GM12864 (cell line): ENCODE measurements around the gene IFT27.
"Not testable (repeated sequence)": the region's sequence is repeated elsewhere in the genome, so short reads cannot be mapped to it uniquely, and the experiment has no call there.

Experiments
- DNase-seq: peaks from one replicate; pipeline ENCODE4 v3.0.0-alpha.2; 2011; ENCODE audit warnings: low read depth
- H3K4me3 ChIP-seq: 2 replicates; pipeline ENCODE4 v1.5.1; 2011; ENCODE audit warnings: mild to moderate bottlenecking, low read depth, low read length, control low read depth
- TF ChIP-seq, protein P1 (sequence below): IDR thresholded peaks from 2 replicates; pipeline ENCODE4 v1.5.1; 2011; ENCODE audit warnings: low read depth, mild to moderate bottlenecking, moderate library complexity, low read length, control low read depth, inconsistent platforms; ENCODE audit errors: missing control alignments

Gene IFT27

DNA sequence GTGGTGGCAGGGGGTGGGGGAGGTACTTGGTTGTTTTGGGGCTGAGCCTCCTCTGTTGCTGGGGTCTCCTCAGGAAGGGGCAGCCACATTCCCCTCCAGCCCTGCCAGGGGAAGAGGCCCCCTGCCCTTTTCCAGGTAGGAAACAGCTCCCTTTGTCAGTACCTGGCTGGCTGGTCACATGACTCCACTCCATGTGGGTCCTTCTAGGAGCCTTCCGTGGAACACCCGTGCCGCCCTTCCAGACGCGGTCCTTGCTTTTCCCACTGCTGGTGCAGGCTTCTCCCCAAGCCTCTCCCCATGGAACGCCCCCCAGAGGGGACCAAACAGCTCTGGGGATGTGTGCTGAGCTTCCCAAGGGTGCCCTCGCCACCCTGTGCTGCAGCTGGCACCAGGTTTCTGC, 19.9 kb downstream of the IFT27 start:
- TF ChIP-seq, protein P1, sequence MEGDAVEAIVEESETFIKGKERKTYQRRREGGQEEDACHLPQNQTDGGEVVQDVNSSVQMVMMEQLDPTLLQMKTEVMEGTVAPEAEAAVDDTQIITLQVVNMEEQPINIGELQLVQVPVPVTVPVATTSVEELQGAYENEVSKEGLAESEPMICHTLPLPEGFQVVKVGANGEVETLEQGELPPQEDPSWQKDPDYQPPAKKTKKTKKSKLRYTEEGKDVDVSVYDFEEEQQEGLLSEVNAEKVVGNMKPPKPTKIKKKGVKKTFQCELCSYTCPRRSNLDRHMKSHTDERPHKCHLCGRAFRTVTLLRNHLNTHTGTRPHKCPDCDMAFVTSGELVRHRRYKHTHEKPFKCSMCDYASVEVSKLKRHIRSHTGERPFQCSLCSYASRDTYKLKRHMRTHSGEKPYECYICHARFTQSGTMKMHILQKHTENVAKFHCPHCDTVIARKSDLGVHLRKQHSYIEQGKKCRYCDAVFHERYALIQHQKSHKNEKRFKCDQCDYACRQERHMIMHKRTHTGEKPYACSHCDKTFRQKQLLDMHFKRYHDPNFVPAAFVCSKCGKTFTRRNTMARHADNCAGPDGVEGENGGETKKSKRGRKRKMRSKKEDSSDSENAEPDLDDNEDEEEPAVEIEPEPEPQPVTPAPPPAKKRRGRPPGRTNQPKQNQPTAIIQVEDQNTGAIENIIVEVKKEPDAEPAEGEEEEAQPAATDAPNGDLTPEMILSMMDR: no peak
- no peak for DNase-seq
- H3K4me3 ChIP-seq: no peak overlapping the region

DNA sequence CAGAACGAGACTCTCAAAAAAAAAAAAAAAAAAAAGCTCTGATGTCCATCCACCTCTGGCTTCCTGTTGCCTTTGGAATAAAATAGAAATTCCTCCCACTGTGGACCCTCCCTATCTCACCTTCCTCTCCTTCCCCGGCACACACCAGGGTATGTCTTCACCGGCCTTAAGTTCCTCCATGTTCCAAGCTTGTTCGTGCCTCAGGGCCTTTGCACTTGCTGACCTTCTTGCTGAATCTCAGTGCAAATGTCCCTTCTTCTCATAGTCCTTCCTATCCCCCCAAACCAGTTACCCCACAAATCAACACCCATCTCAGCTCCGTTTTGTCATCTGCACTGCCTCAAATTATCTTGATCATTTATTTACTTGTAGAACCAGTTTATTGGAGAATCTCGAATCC, 20.6 kb downstream of the IFT27 start:
- DNase-seq: no peak
- no peak overlapping the region for H3K4me3 ChIP-seq
- TF ChIP-seq, protein P1: no peak

- DNase-seq, H3K4me3 ChIP-seq: not testable (repeated sequence)
These were observed 21.0 kb downstream of the IFT27 start for GRCh38 chr22:36754881-36755280.

DNA sequence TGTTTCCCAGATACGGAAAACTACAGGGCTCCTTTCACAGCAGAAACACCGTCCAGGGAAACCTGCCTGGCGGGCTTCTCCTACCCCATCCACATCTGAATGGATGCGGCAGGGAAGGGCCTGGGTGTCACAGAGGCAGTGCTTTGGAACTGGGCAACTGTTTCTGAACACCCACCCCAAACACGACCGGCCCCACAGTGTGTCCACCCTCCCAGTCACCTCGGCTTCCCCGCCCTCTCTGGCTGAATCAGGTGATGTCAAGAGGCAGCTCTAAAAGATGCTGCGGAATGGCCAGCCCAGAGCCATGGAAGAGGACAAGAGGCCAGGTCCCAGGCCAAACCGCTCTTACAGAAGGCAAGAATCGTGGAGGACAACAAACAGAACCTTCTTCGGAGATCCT, 22.0 kb downstream of the IFT27 start:
- DNase-seq: no peak
- no peak overlapping the region for H3K4me3 ChIP-seq
- TF ChIP-seq, protein P1: no peak

- TF ChIP-seq, protein P1: no peak
- H3K4me3 ChIP-seq: no peak overlapping the region
- no peak for DNase-seq
These were observed 22.7 kb downstream of the IFT27 start for GRCh38 chr22:36753120-36753802.

GRCh38 chr22:36746375-36746970, 29.4 kb downstream of the IFT27 start:
- no peak for DNase-seq
- no peak overlapping the region for H3K4me3 ChIP-seq
- TF ChIP-seq, protein P1: no peak

DNA sequence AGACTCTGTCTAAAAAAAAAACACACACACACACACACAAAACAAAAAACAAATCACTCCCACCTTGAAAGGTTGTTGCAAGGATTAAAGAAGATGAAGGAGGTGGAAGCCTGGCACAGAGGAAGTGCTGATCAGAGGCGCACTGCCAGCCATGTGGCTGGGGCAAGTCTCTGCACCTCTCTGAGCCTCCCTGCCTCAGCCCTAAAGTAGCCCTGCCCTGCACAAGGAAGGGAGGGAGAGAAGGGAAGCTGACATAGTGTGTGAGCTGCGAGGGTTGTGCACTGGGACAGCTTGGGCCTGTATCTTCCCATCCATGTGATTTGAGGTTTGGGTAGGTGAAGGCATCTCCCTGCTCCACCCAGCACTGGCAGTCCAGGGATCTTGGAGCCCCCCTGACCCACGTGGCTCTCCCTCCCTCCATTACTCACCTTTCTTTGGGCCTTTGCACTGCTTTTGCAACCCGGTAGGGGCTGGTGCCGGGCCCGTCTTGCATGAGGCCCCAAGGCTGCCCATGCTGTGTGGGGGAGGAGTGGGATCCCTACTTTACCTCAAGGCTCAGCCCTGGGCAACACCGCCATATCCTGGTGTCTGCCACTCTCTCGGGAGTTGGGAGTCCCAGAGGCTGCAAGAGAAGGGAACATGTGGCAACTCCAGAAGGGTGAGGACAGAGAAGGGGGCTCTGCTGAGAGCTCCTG, 30.5 kb downstream of the IFT27 start:
- no peak for DNase-seq
- no peak overlapping the region for H3K4me3 ChIP-seq
- TF ChIP-seq, protein P1: no peak
